GM08714 (cell line): Measurements from ENCODE around the gene LHX4.

Source experiments
- H3K4me3 ChIP-seq: fragments of 200-500 bp; sonication (Bioruptor generic); 2 replicates; pipeline ENCODE4 v1.5.1; 2014; ENCODE audit warnings: mild to moderate bottlenecking, low read length, inconsistent platforms
- ZNF274 ChIP-seq: IDR thresholded peaks from 2 replicates; pipeline ENCODE4 v1.6.1; 2012; ENCODE audit warnings: mild to moderate bottlenecking, low read depth, low read length

Gene LHX4

GRCh38 chr1:180250883-180251509 lies 20.9 kb downstream of the LHX4 start:
- TF ChIP-seq ZNF274: no peak
- H3K4me3 ChIP-seq: no peak overlapping the region

- no peak for TF ChIP-seq ZNF274
- H3K4me3 ChIP-seq: no peak overlapping the region
Measured at GRCh38 chr1:180251526-180252305, 21.7 kb downstream of the LHX4 start.

GRCh38 chr1:180252638-180253536 lies 22.8 kb downstream of the LHX4 start:
- no peak overlapping the region for H3K4me3 ChIP-seq
- no peak for TF ChIP-seq ZNF274

GRCh38 chr1:180253585-180254495 lies 23.8 kb downstream of the LHX4 start:
- no peak for TF ChIP-seq ZNF274
- H3K4me3 ChIP-seq: no peak overlapping the region

- TF ChIP-seq ZNF274: no peak
Measured at GRCh38 chr1:180254496-180254819, 24.4 kb downstream of the LHX4 start.

GRCh38 chr1:180254854-180255253 lies 24.8 kb downstream of the LHX4 start:
- H3K4me3 ChIP-seq: no peak overlapping the region
- no peak for TF ChIP-seq ZNF274

More at GRCh38 chr1:180254496-180254819, 24.4 kb downstream of the LHX4 start:
- H3K4me3 ChIP-seq: no peak overlapping the region

- no peak overlapping the region for H3K4me3 ChIP-seq
- TF ChIP-seq ZNF274: no peak
Measured at GRCh38 chr1:180255536-180256340, 25.7 kb downstream of the LHX4 start.

- no peak overlapping the region for H3K4me3 ChIP-seq
- TF ChIP-seq ZNF274: no peak
Measured at GRCh38 chr1:180256341-180257027, 26.4 kb downstream of the LHX4 start.

- no peak for TF ChIP-seq ZNF274
- H3K4me3 ChIP-seq: no peak overlapping the region
Measured at GRCh38 chr1:180257028-180257386, 26.9 kb downstream of the LHX4 start.

GRCh38 chr1:180257486-180257885 lies 27.4 kb downstream of the LHX4 start:
- H3K4me3 ChIP-seq: no peak overlapping the region
- no peak for TF ChIP-seq ZNF274

- H3K4me3 ChIP-seq: no peak overlapping the region
Measured at GRCh38 chr1:180258290-180258689, 28.2 kb downstream of the LHX4 start.

GRCh38 chr1:180258935-180259334 lies 28.9 kb downstream of the LHX4 start:
- H3K4me3 ChIP-seq: no peak overlapping the region
- TF ChIP-seq ZNF274: no peak

More at GRCh38 chr1:180258290-180258689, 28.2 kb downstream of the LHX4 start:
- no peak for TF ChIP-seq ZNF274
